K562 (cell line): ENCODE data around the gene DLX6. TPM values are rescaled to one million over a fixed set of nuclear protein-coding genes. Genes with fewer than 3 reads are reported as not detected.

Experiments used
- ATAC-seq: fragments of 200-7000 bp; cut with Tn5 transposase; 3 replicates; pipeline ENCODE4 v1.9.1; 2020; ENCODE audit warnings: moderate library complexity
- BruUV-seq: library from RNA; stranded (reverse); fragments of 400-500 nt; replicated peaks from 2 replicates; lab custom pipeline; 2021; lab: Mats Ljungman, UMichigan
- CTCF ChIA-PET: fragments of 300-600 bp; formaldehyde crosslinking; extraction: SDS; loops from one replicate; lab custom pipeline; 2021; ENCODE audit warnings: low intra/inter-chr PET ratio; lab: Yijun Ruan, JAX
- POLR2A ChIA-PET: fragments of 300-600, 350-650 bp; sonication (Branson Sonifier 250); formaldehyde crosslinking; extraction: SDS; loops from one replicate; lab custom pipeline; 2021; ENCODE audit warnings: antibody characterized with exemption, inconsistent platforms; lab: Yijun Ruan, JAX
- DNase-seq, 4 experiments: peaks; one replicate each; pipeline versions ENCODE4 v3.0.0 to v3.0.0-alpha.2; 2011 to 2018; ENCODE audit warnings: low spot score in 3 of 4, mixed read lengths in 3 of 4; ENCODE audit errors: extremely low read depth in 1 of 4
- FAIRE-seq: peaks from 2 replicates; lab custom pipeline; 2011; peaks lifted over from hg19 to GRCh38; lab: Jason Lieb, UNC
- H2AFZ ChIP-seq: 2 replicates; pipeline ENCODE4 v1.6.0; 2011; ENCODE audit warnings: low read depth, low read length, control low read depth, inconsistent platforms
- H3K27ac ChIP-seq: fragments of 200-600 bp; 3 replicates; pipeline ENCODE4 v1.8.0; 2011; ENCODE audit warnings: low read depth, mild to moderate bottlenecking, control low read depth, inconsistent platforms, low read length, moderate library complexity, mixed read lengths; ENCODE audit errors: extremely low read depth
- H3K27me3 ChIP-seq, 2 experiments: fragments of 300-600 bp in 1 of 2; 2 replicates in 1 of 2; 3 replicates in 1 of 2; pipeline versions ENCODE4 v1.6.0 to v1.8.0; 2011; ENCODE audit warnings: inconsistent platforms in 2 of 2, low read length in 2 of 2, mild to moderate bottlenecking in 1 of 2, mixed read lengths in 1 of 2, moderate library complexity in 1 of 2; ENCODE audit not compliant: control insufficient read depth in 2 of 2, insufficient read depth in 2 of 2
- H3K36me3 ChIP-seq: fragments of 300-600 bp; 3 replicates; pipeline ENCODE4 v1.8.0; 2011; ENCODE audit warnings: mild to moderate bottlenecking, low read length, inconsistent platforms; ENCODE audit not compliant: control insufficient read depth, insufficient read depth
- H3K4me1 ChIP-seq, 2 experiments: fragments of 200-600 bp in 1 of 2; replicated peaks in 1 of 2; 2 replicates in 1 of 2; 3 replicates in 1 of 2; pipeline versions ENCODE4 v1.5.1 to v1.8.0; 2011; ENCODE audit warnings: inconsistent platforms in 2 of 2, low read length in 2 of 2, mild to moderate bottlenecking in 1 of 2, mixed read lengths in 1 of 2, moderate library complexity in 1 of 2; ENCODE audit not compliant: control insufficient read depth in 2 of 2, insufficient read depth in 2 of 2
- H3K4me2 ChIP-seq: 2 replicates; pipeline ENCODE4 v1.6.1; 2011; ENCODE audit warnings: low read length, control low read depth, inconsistent platforms, mixed read lengths; ENCODE audit not compliant: insufficient read depth
- H3K4me3 ChIP-seq: fragments of 200-600 bp; sonication (generic), shearing (Covaris generic); 2 replicates; pipeline ENCODE4 v1.5.1; 2016; ENCODE audit warnings: control low read depth, inconsistent platforms
- H3K79me2 ChIP-seq: fragments of 200-600 bp; 3 replicates; pipeline ENCODE4 v1.8.0; 2011; ENCODE audit warnings: low read length, inconsistent platforms; ENCODE audit not compliant: control insufficient read depth, insufficient read depth
- H3K9ac ChIP-seq, 2 experiments: 2 replicates each; pipeline versions ENCODE4 v1.6.0 to v1.6.1; 2011; ENCODE audit warnings: low read depth in 2 of 2, low read length in 2 of 2, control low read depth in 1 of 2, inconsistent platforms in 1 of 2, mild to moderate bottlenecking in 1 of 2, mixed read lengths in 1 of 2; ENCODE audit not compliant: insufficient read depth in 1 of 2
- H3K9me1 ChIP-seq: one replicate; pipeline ENCODE4 v1.6.0; 2011; ENCODE audit warnings: inconsistent platforms, mild to moderate bottlenecking, low read length, moderate library complexity; ENCODE audit not compliant: control insufficient read depth, insufficient read depth
- H3K9me3 ChIP-seq: replicated peaks from 2 replicates; pipeline ENCODE4 v1.5.1; 2011; ENCODE audit warnings: low read depth, low read length, inconsistent platforms; ENCODE audit not compliant: control insufficient read depth, insufficient read depth
- H4K20me1 ChIP-seq: replicated peaks from 2 replicates; pipeline ENCODE4 v1.6.1; 2011; ENCODE audit warnings: low read length, inconsistent platforms, mixed read lengths; ENCODE audit not compliant: control insufficient read depth, insufficient read depth
- CAMTA2 ChIP-seq: fragments of 250-450 bp; sonication (Bioruptor Pico); conservative IDR thresholded peaks from 2 replicates; pipeline ENCODE4 v1.5.1; 2022
- CBFA2T2 ChIP-seq: fragments of 450-650 bp; conservative IDR thresholded peaks from 2 replicates; pipeline ENCODE4 v1.6.1; 2017; ENCODE audit warnings: mild to moderate bottlenecking
- CBX1 ChIP-seq: sonication (generic); IDR thresholded peaks from 2 replicates; pipeline ENCODE4 v1.6.1; 2016; ENCODE audit warnings: antibody characterized with exemption, low read depth, mild to moderate bottlenecking
- GTF2F1 ChIP-seq: IDR thresholded peaks from 2 replicates; pipeline ENCODE4 v1.6.1; 2011; ENCODE audit warnings: low read depth, low read length, improper control_type of control experiment
- HDAC6 ChIP-seq: IDR thresholded peaks from 2 replicates; pipeline ENCODE4 v1.6.1; 2012; ENCODE audit warnings: low read depth, mild to moderate bottlenecking, control low read depth, inconsistent platforms, low read length, moderate library complexity
- LARP7 ChIP-seq: fragments of 450-650 bp; IDR thresholded peaks from 2 replicates; pipeline ENCODE4 v1.6.1; 2016
- MTA3 ChIP-seq: fragments of 450-650 bp; formaldehyde crosslinking; IDR thresholded peaks from 2 replicates; pipeline ENCODE4 v1.6.1; 2017; ENCODE audit warnings: mild to moderate bottlenecking, borderline replicate concordance
- NR2C2 ChIP-seq, 2 experiments: fragments of 200-800 bp in 1 of 2; sonication (Bioruptor generic) in 1 of 2; sonication (generic) in 1 of 2; formaldehyde crosslinking in 1 of 2; IDR thresholded peaks; 2 replicates each; pipeline versions ENCODE4 v1.6.1 to v1.8.0; 2016 to 2022; ENCODE audit warnings: mild to moderate bottlenecking in 1 of 2, missing compliant biosample characterization in 1 of 2, missing genetic modification characterization in 1 of 2, missing genetic modification reagents in 1 of 2
- PTTG1 ChIP-seq: fragments of 450-650 bp; IDR thresholded peaks from 2 replicates; pipeline ENCODE4 v1.6.1; 2016; ENCODE audit warnings: low read depth, mild to moderate bottlenecking, missing genetic modification characterization, missing compliant biosample characterization
- RFX1 ChIP-seq: fragments of 450-650 bp; IDR thresholded peaks from 2 replicates; pipeline ENCODE4 v1.6.1; 2016; ENCODE audit warnings: mild to moderate bottlenecking, moderate library complexity
- ZKSCAN3 ChIP-seq: fragments of 250-450 bp; sonication (Bioruptor Pico); IDR thresholded peaks from 2 replicates; pipeline ENCODE4 v1.4.0; 2020
- ZNF239 ChIP-seq: fragments of 250-450 bp; sonication (Bioruptor Pico); IDR thresholded peaks from 2 replicates; pipeline ENCODE4 v1.4.0; 2020; ENCODE audit warnings: mild to moderate bottlenecking
- ZNF431 ChIP-seq: sonication (generic); formaldehyde crosslinking; IDR thresholded peaks from 2 replicates; pipeline ENCODE4 v1.8.0; 2022; ENCODE audit warnings: mild to moderate bottlenecking, missing genetic modification reagents
- ZNF561 ChIP-seq: fragments of 450-650 bp; formaldehyde crosslinking; conservative IDR thresholded peaks from 2 replicates; pipeline ENCODE4 v1.4.0; 2020; ENCODE audit warnings: mild to moderate bottlenecking, moderate library complexity
- WGBS: fragments of 100-300 bp; shearing (Covaris generic); methylation state at CpG from one replicate; pipeline ENCODE4 v1.1.6; 2016; ENCODE audit warnings: low coverage, mixed read lengths; ENCODE audit not compliant: insufficient coverage; ENCODE audit errors: missing lambda C conversion rate; 5-methylcytosine and 5-hydroxymethylcytosine counted together
- in situ Hi-C: fragments of 300-500 bp; cut with MboI; formaldehyde crosslinking; loops from 4 replicates; pipeline ENCODE4 v1.15.0; 2018; ENCODE audit warnings: inconsistent platforms, mixed read lengths
- intact Hi-C: fragments of 100-400 bp; cut with micrococcal nuclease; formaldehyde crosslinking; loops from 2 replicates; pipeline ENCODE4 v1.14.2; 2022
- polyA plus RNA-seq, 8 experiments: library from polyadenylated mRNA; depleted of rRNA in 4 of 8; stranded (reverse) in 5 of 8; unstranded in 3 of 8; fragments of >200 nt; fragmentation: Nextera tagmentation in 2 of 8; fragmentation: Illumina TruSeq in 1 of 8; extraction: Ambion mirVana in 2 of 8; extraction: Trizol in 1 of 8; gene quantifications; 2 replicates each; pipeline versions ENCODE4 v1.2.1 to v1.2.3, GENCODE V29; 2011 to 2014; ENCODE audit warnings: inconsistent platforms in 1 of 8, missing spikeins in 1 of 8
- total RNA-seq, 7 experiments: library from RNA; depleted of rRNA in 6 of 7; stranded (reverse); fragments of >200 nt in 6 of 7; fragmentation: Illumina TruSeq in 2 of 7; extraction: Trizol in 2 of 7; gene quantifications; 2 replicates each; pipeline versions ENCODE4 v1.2.1 to v1.2.3, GENCODE V29; 2011 to 2021; ENCODE audit warnings: low replicate concordance in 1 of 7
- TF ChIP-seq, protein P1 (sequence below): IDR thresholded peaks from 3 replicates; pipeline ENCODE4 v1.6.1; 2011; ENCODE audit warnings: borderline replicate concordance, mild to moderate bottlenecking; ENCODE audit not compliant: insufficient read length, insufficient read depth

DLX6 gene
- total and polyA plus RNA-seq, 9 of the 15 experiments (the other 6 are each of a cell fraction or from before 2014, with no cell fraction given) = not detected

DNA sequence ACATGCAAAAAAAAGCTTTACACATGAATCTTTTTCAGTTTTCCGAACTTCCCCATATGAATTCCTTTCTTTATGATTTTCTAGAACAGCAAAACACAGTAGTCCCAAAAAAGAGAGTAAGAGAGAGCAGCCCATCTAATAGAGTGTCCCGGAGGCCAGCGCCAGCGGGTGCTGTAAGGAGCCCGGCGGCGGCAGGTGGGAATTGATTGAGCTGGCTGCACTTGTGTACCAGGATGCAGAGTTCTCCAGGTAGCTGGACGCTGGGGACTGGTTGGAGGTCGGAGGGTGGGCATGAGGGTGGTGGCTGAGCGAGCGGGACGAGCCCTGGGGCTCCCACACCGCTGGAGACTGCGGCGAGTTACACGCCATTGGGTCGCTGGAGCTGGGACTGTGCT, 15.2 kb downstream of the DLX6 start:
- ChIA-PET POLR2A (interaction anchor here (1.0 kb wide), 1 partner anchor 15 kb away, joined by 3 read pairs; no protein-coding TSS in a partner anchor), CTCF (no interaction called here)
- Histone ChIP-seq H3K4me1 (peaks cover 0 to 27% of the 10 kb centered on the region in 2 experiments; a peak in 1 of 5 replicates), H3K27me3 (peaks cover 82 to 92% of the 10 kb centered on the region in 2 experiments), H3K4me2 (no peak overlapping the region), H2AFZ (no peak overlapping the region), H3K9me1 (no peaks in the 10 kb centered on the region), H4K20me1 (no peaks in the 10 kb centered on the region), H3K27ac (no peak overlapping the region), H3K79me2 (no peaks in the 10 kb centered on the region), H3K9ac (no peak overlapping the region), H3K4me3 (no peak overlapping the region), H3K9me3 (no peaks in the 10 kb centered on the region), H3K36me3 (no peaks in the 10 kb centered on the region)
- no TSS peak for BruUV-seq
- WGBS = 27% methylated on average over 17 of the region's 17 CpGs
- ATAC-seq (no peak), DNase-seq (no peak), FAIRE-seq (no peak)
- in situ Hi-C loops = loop anchor here (10.0 kb wide), 1 partner anchor 1106 kb away; no protein-coding TSS in a partner anchor
- TF ChIP-seq CBX1 (no peak), NR2C2 (CRISPR knock-in tag; IDR thresholded peaks at IDR 0.05) (no peak), NR2C2 (tag; IDR thresholded peaks at IDR 0.05) (no peak)
- intact Hi-C loops = no loop called here

DNA sequence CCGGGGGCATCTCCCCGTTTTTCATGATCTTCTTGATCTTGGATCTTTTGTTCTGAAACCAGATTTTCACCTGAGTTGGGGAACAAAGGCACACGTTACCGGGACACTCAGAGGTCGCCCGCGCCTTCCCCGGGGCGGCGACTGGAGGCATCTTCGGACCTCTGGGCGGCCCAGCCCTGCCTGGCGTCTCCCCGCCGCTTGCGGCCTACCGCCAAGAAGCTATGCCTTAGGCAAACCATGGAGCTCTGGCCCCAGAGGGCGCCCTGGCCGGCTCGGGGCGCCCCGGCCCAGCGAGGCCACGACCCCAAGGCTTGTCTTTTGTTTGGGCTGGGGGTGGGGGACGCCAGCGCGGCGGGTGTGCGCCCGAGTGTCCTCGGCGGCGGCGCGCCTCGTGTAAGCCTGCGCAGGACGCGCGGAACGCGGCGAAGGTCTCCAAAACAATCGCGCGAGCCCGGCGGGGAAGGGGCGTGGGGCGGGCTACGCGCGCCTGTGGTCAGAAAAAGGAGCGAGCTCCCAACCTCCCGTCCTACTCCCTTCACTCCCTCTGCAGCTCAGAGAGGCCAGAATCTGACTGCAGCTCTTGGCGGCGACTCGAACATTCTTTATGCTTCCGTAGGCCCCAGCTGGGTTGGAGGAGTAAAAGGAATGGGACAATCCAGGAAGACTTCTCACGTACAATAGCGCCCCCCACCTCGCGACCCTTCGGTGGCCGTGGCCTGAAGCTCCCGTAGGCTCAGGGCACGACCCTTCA, 15.8 kb downstream of the DLX6 start:
- intact Hi-C loops = no loop called here
- Histone ChIP-seq H3K9ac (no peak overlapping the region), H3K4me2 (no peak overlapping the region), H3K27me3 (peaks cover 83 to 92% of the 10 kb centered on the region in 2 experiments), H3K79me2 (no peaks in the 10 kb centered on the region), H3K9me3 (no peaks in the 10 kb centered on the region), H2AFZ (no peak overlapping the region), H3K9me1 (no peaks in the 10 kb centered on the region), H4K20me1 (no peaks in the 10 kb centered on the region), H3K27ac (no peak overlapping the region), H3K36me3 (no peaks in the 10 kb centered on the region), H3K4me3 (no peak overlapping the region), H3K4me1 (peaks cover 0 to 26% of the 10 kb centered on the region in 2 experiments; a peak in 1 of 5 replicates)
- in situ Hi-C loops = loop anchor here (10.0 kb wide), 1 partner anchor 1106 kb away; no protein-coding TSS in a partner anchor
- ATAC-seq (no peak), FAIRE-seq (no peak), DNase-seq (no peak)
- ChIA-PET POLR2A (no interaction called here), CTCF (no interaction called here)
- BruUV-seq = no TSS peak
- 28% methylated on average over 44 of the region's 67 CpGs for WGBS
- TF ChIP-seq RFX1 (no peak), HDAC6 (no peak), CBFA2T2 (no peak), ZNF561 (no peak), CAMTA2 (CRISPR knock-in tag) (no peak), ZNF431 (CRISPR knock-in tag) (no peak), MTA3 (no peak), LARP7 (no peak), PTTG1 (tag) (no peak), ZNF239 (CRISPR knock-in tag) (no peak), ZKSCAN3 (CRISPR knock-in tag) (no peak), GTF2F1 (no peak)
- TF ChIP-seq, protein P1, sequence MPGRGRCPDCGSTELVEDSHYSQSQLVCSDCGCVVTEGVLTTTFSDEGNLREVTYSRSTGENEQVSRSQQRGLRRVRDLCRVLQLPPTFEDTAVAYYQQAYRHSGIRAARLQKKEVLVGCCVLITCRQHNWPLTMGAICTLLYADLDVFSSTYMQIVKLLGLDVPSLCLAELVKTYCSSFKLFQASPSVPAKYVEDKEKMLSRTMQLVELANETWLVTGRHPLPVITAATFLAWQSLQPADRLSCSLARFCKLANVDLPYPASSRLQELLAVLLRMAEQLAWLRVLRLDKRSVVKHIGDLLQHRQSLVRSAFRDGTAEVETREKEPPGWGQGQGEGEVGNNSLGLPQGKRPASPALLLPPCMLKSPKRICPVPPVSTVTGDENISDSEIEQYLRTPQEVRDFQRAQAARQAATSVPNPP = no peak
